ENCODE measurements around the gene IQCK. TPM values are rescaled to one million over a fixed set of nuclear protein-coding genes. Genes with fewer than 3 reads are reported as not detected.

Gene IQCK
- total RNA-seq, 3 donors from 2014 or later, result 25.9 to 63.8 (median 34.7) TPM

GRCh38 chr16:19831678-19832077 is 113.6 kb downstream of the IQCK start:
- intact Hi-C loops (cut with DNase I; ENCODE audit: low total_unique reads), result no loop called here
- H3K4me1 ChIP-seq, result no peaks in the 10 kb centered on the region

DNA sequence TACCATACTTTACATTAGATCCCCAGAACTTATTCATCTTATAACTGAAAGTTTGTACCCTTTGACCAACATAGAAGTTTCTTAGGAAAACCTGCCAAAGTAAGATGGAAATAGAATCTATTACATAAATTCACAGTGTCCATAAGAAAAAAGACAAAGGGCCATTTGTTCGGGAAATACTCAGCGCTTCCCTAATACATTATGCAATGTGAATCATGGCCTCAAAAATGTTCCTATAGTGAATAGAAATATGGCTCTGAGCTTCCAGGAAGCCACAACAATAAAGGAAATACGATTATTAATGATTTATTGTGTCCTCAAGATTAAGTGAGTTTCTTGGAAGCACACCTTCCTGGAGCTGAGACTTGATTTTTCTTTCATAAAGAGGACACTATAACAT is 115.1 kb downstream of the IQCK start:
- TF ChIP-seq POLR2AphosphoS5 (IDR thresholded peaks at IDR 0.05) (no peak), POLR2A (IDR thresholded peaks at IDR 0.05) (no peak)
- TF ChIP-seq, protein P1, sequence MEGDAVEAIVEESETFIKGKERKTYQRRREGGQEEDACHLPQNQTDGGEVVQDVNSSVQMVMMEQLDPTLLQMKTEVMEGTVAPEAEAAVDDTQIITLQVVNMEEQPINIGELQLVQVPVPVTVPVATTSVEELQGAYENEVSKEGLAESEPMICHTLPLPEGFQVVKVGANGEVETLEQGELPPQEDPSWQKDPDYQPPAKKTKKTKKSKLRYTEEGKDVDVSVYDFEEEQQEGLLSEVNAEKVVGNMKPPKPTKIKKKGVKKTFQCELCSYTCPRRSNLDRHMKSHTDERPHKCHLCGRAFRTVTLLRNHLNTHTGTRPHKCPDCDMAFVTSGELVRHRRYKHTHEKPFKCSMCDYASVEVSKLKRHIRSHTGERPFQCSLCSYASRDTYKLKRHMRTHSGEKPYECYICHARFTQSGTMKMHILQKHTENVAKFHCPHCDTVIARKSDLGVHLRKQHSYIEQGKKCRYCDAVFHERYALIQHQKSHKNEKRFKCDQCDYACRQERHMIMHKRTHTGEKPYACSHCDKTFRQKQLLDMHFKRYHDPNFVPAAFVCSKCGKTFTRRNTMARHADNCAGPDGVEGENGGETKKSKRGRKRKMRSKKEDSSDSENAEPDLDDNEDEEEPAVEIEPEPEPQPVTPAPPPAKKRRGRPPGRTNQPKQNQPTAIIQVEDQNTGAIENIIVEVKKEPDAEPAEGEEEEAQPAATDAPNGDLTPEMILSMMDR (IDR thresholded peaks at IDR 0.05), result no peak
- Histone ChIP-seq H3K4me3 (no peak overlapping the region), H3K9me3 (no peaks in the 10 kb centered on the region), H3K4me1 (no peaks in the 10 kb centered on the region), H3K36me3 (no peaks in the 10 kb centered on the region), H3K27me3 (no peaks in the 10 kb centered on the region), H3K27ac (no peak overlapping the region)
- intact Hi-C loops (cut with DNase I; ENCODE audit: low total_unique reads), result no loop called here
- DNase-seq (ENCODE audit: low spot score in 2 of 2), result no peak

More at GRCh38 chr16:19831678-19832077, 113.6 kb downstream of the IQCK start:
- Histone ChIP-seq H3K4me3 (no peak overlapping the region), H3K27me3 (no peaks in the 10 kb centered on the region), H3K27ac (no peak overlapping the region), H3K9me3 (no peaks in the 10 kb centered on the region), H3K36me3 (no peaks in the 10 kb centered on the region)
- DNase-seq (ENCODE audit: low spot score in 2 of 2), result no peak
- TF ChIP-seq POLR2AphosphoS5 (IDR thresholded peaks at IDR 0.05), result no peak
- TF ChIP-seq, protein P1 (IDR thresholded peaks at IDR 0.05), result no peak
- no peak for TF ChIP-seq POLR2A (IDR thresholded peaks at IDR 0.05)

GRCh38 chr16:19833581-19833980 is 115.5 kb downstream of the IQCK start:
- Histone ChIP-seq H3K36me3 (no peaks in the 10 kb centered on the region), H3K4me1 (no peaks in the 10 kb centered on the region), H3K4me3 (no peak overlapping the region), H3K27me3 (no peaks in the 10 kb centered on the region), H3K27ac (no peak overlapping the region), H3K9me3 (no peaks in the 10 kb centered on the region)
- TF ChIP-seq, protein P1 (IDR thresholded peaks at IDR 0.05), result no peak
- no peak for TF ChIP-seq POLR2A (IDR thresholded peaks at IDR 0.05)
- TF ChIP-seq POLR2AphosphoS5 (IDR thresholded peaks at IDR 0.05), result no peak
- intact Hi-C loops (cut with DNase I; ENCODE audit: low total_unique reads), result no loop called here
- DNase-seq (ENCODE audit: low spot score in 2 of 2), result no peak

DNA sequence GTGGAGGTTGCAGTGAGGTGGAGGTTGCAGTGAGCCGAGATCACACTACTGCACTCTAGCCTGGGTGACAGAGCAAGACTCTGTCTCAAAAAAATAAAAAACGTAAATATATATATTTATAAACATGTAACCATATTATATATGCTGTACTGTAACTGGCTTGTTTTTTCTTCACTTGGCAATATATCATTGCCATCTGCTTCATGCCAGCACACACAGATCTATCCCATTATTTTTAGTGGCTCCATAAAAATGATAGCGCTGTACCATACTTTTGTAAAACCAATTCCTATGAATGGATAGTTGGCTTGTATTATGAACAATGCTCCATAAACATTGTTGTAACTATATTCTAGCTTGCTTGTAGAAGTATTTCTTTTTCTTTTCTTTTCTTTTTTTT is 117.1 kb downstream of the IQCK start:
- intact Hi-C loops (cut with DNase I; ENCODE audit: low total_unique reads), result no loop called here
- no peaks in the 10 kb centered on the region for H3K4me1 ChIP-seq
- no peak for TF ChIP-seq POLR2AphosphoS5 (IDR thresholded peaks at IDR 0.05)
- TF ChIP-seq POLR2A (IDR thresholded peaks at IDR 0.05), result no peak
- TF ChIP-seq, protein P1 (IDR thresholded peaks at IDR 0.05), result no peak
- DNase-seq (ENCODE audit: low spot score in 2 of 2), result no peak
- H3K9me3 ChIP-seq, result no peaks in the 10 kb centered on the region
- H3K27me3 ChIP-seq, result no peaks in the 10 kb centered on the region
- H3K4me3 ChIP-seq, result no peak overlapping the region
- H3K27ac ChIP-seq, result no peak overlapping the region
- H3K36me3 ChIP-seq, result no peaks in the 10 kb centered on the region

DNA sequence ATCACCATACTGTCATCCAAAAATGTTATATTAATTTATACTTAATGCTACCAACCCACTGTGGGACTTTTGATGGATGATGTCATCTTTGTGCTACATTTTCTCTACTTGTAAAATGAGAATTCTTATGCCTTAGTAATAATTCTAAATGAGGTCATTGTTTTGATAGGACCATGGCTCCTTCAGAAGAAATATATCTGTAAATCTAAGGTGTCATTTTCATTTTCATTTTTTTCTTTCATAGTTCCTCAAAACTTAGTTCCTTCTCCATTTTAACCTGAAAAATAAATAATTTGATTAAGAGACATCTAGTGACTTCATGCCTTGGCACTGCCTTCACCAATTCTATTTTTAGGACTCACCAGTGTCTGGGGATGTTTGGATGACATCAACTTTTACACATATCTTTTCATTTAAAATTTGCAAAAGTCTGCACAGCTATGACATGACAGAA is 117.9 kb downstream of the IQCK start:
- no peak overlapping the region for H3K4me3 ChIP-seq
- DNase-seq (ENCODE audit: low spot score in 2 of 2), result no peak
- H3K27me3 ChIP-seq, result no peaks in the 10 kb centered on the region
- H3K4me1 ChIP-seq, result no peaks in the 10 kb centered on the region
- H3K27ac ChIP-seq, result no peak overlapping the region
- no peaks in the 10 kb centered on the region for H3K36me3 ChIP-seq
- intact Hi-C loops (cut with DNase I; ENCODE audit: low total_unique reads), result no loop called here
- no peak for TF ChIP-seq POLR2A (IDR thresholded peaks at IDR 0.05)
- H3K9me3 ChIP-seq, result no peaks in the 10 kb centered on the region

Data from breast epithelium (tissue), 4 donors.